CD4-positive, alpha-beta T cell (primary cell): ENCODE measurements around the gene ARX. TPM values are rescaled to one million over a fixed set of nuclear protein-coding genes. Genes with fewer than 3 reads are reported as not detected.

Experiments
- ATAC-seq: fragments of 200-7000 bp; cut with Tn5 transposase; one replicate; pipeline ENCODE4 v1.10.0; 2022; ENCODE audit warnings: mild to moderate bottlenecking; ENCODE audit not compliant: poor library complexity
- CTCF ChIA-PET: fragments of 350-600 bp; sonication (Branson Sonifier 250); formaldehyde crosslinking; loops from one replicate; lab custom pipeline; 2021; ENCODE audit warnings: antibody characterized with exemption, inconsistent platforms; lab: Charles Lee
- POLR2A ChIA-PET: fragments of 350-600 bp; sonication (Branson Sonifier 250); formaldehyde crosslinking; loops from one replicate; lab custom pipeline; 2021; ENCODE audit warnings: antibody characterized with exemption, inconsistent platforms; lab: Charles Lee
- DNase-seq, 14 experiments: peaks; one replicate each; pipeline ENCODE4 v3.0.0-alpha.2; 2013 to 2020; ENCODE audit warnings: mixed read lengths in 2 of 14
- H3K27ac ChIP-seq, 2 donors: one replicate each; pipeline versions ENCODE4 v1.5.1 to v1.7.0; 2013; ENCODE audit warnings: low read length in 2 of 2, low read depth in 1 of 2, mild to moderate bottlenecking in 1 of 2
- H3K27me3 ChIP-seq, 2 experiments: 1 replicate in 1 of 2; 2 replicates in 1 of 2; pipeline versions ENCODE4 v1.6.1 to v1.7.0; 2013; ENCODE audit warnings: low read length in 2 of 2, control low read depth in 1 of 2, mild to moderate bottlenecking in 1 of 2, moderate library complexity in 1 of 2; ENCODE audit not compliant: insufficient read depth in 2 of 2, control insufficient read depth in 1 of 2
- H3K36me3 ChIP-seq: one replicate; pipeline ENCODE4 v1.6.1; 2013; ENCODE audit warnings: low read length, control low read depth; ENCODE audit not compliant: insufficient read depth
- H3K4me1 ChIP-seq: one replicate; pipeline ENCODE4 v1.6.1; 2013; ENCODE audit warnings: low read length, control low read depth; ENCODE audit not compliant: insufficient read depth
- H3K4me3 ChIP-seq: one replicate; pipeline ENCODE4 v1.5.1; 2013; ENCODE audit warnings: mild to moderate bottlenecking, low read length, moderate library complexity
- H3K9me3 ChIP-seq, 2 experiments: 1 replicate in 1 of 2; 2 replicates in 1 of 2; pipeline versions ENCODE4 v1.6.1 to v1.7.0; 2013; ENCODE audit warnings: low read length in 2 of 2, mild to moderate bottlenecking in 2 of 2, control low read depth in 1 of 2, moderate library complexity in 1 of 2; ENCODE audit not compliant: control insufficient read depth in 1 of 2, insufficient read depth in 1 of 2
- H3K27ac Mint-ChIP-seq: one replicate; pipeline ENCODE4 v1.8.0; 2020; ENCODE audit warnings: mixed read lengths
- H3K27me3 Mint-ChIP-seq: one replicate; pipeline ENCODE4 v1.8.0; 2021; ENCODE audit warnings: mixed read lengths
- H3K36me3 Mint-ChIP-seq: one replicate; pipeline ENCODE4 v1.8.0; 2021; ENCODE audit warnings: low read depth, mixed read lengths
- H3K4me1 Mint-ChIP-seq: one replicate; pipeline ENCODE4 v1.8.0; 2021; ENCODE audit warnings: low read depth, mixed read lengths
- H3K4me3 Mint-ChIP-seq: one replicate; pipeline ENCODE4 v1.8.0; 2020; ENCODE audit warnings: mild to moderate bottlenecking, mixed read lengths
- H3K9me3 Mint-ChIP-seq: one replicate; pipeline ENCODE4 v1.8.0; 2020; ENCODE audit warnings: mixed read lengths
- CTCF ChIP-seq: fragments of 200-600 bp; IDR thresholded peaks from one replicate; pipeline ENCODE4 v1.8.0; 2022; ENCODE audit warnings: antibody characterized with exemption, mild to moderate bottlenecking
- intact Hi-C, 2 experiments: fragments of 100-400 bp; cut with DNase I in 1 of 2; cut with micrococcal nuclease in 1 of 2; formaldehyde crosslinking; loops; one replicate each; pipeline versions ENCODE4 v1.15.1 to v1.9.0; 2023 to 2025; cut with DNase I, micrococcal nuclease
- total RNA-seq, 174 experiments: library from RNA in 2 of 174; stranded (reverse) in 2 of 174; gene quantifications; one replicate each; pipeline ENCODE4 v1.2.3 and lab custom pipeline; 2021 to 2026

Gene ARX
- total RNA-seq, 2 experiments from 2014 or later = not detected

- TF ChIP-seq CTCF = no peak
- no peaks in the 10 kb centered on the region for H3K9me3 Mint-ChIP-seq
- peaks cover 4% of the 10 kb centered on the region in 2 experiments for H3K27me3 ChIP-seq
- ChIA-PET CTCF (interaction anchor here (0.6 kb wide), 1 partner anchor 95 kb away, joined by 3 read pairs; no protein-coding TSS in a partner anchor), POLR2A (no interaction called here)
- no peaks in the 10 kb centered on the region for H3K4me1 Mint-ChIP-seq
- DNase-seq (no peak), ATAC-seq (no peak)
- no peaks in the 10 kb centered on the region for H3K36me3 Mint-ChIP-seq
- intact Hi-C loops = no loop called here
- H3K9me3 ChIP-seq = no peaks in the 10 kb centered on the region
- no peak overlapping the region for H3K4me3 Mint-ChIP-seq
- H3K27me3 Mint-ChIP-seq = peaks cover 29% of the 10 kb centered on the region
- H3K4me3 ChIP-seq = no peak overlapping the region
- H3K27ac Mint-ChIP-seq = no peak overlapping the region
- H3K36me3 ChIP-seq = no peaks in the 10 kb centered on the region
- H3K4me1 ChIP-seq = no peaks in the 10 kb centered on the region
- no peak overlapping the region for H3K27ac ChIP-seq
Measured at GRCh38 chrX:25029288-25029825, 13.6 kb upstream of the ARX start.

- Histone ChIP-seq H3K27me3 (peaks cover 6 to 10% of the 10 kb centered on the region in 2 experiments), H3K4me1 (no peaks in the 10 kb centered on the region), H3K27ac (no peak overlapping the region), H3K4me3 (no peak overlapping the region), H3K36me3 (no peaks in the 10 kb centered on the region), H3K9me3 (no peaks in the 10 kb centered on the region)
- H3K4me1 Mint-ChIP-seq = peaks cover 4% of the 10 kb centered on the region
- no peaks in the 10 kb centered on the region for H3K9me3 Mint-ChIP-seq
- no peak for DNase-seq
- TF ChIP-seq CTCF = no peak
- ChIA-PET POLR2A (no interaction called here), CTCF (interaction anchor here (0.6 kb wide), 1 partner anchor 96 kb away, joined by 3 read pairs; no protein-coding TSS in a partner anchor)
- intact Hi-C loops = no loop called here
- H3K36me3 Mint-ChIP-seq = no peaks in the 10 kb centered on the region
- no peak overlapping the region for H3K4me3 Mint-ChIP-seq
- no peak overlapping the region for H3K27ac Mint-ChIP-seq
- peaks cover 36% of the 10 kb centered on the region for H3K27me3 Mint-ChIP-seq
- no peak for ATAC-seq
Measured at GRCh38 chrX:25028726-25029125, 13.0 kb upstream of the ARX start.

GRCh38 chrX:25026576-25026975 is 10.8 kb upstream of the ARX start:
- no peak overlapping the region for H3K27ac Mint-ChIP-seq
- no peak overlapping the region for H3K4me3 Mint-ChIP-seq
- ChIA-PET CTCF (no interaction called here), POLR2A (no interaction called here)
- Histone ChIP-seq H3K27me3 (peaks cover 20 to 32% of the 10 kb centered on the region in 2 experiments), H3K27ac (no peak overlapping the region), H3K9me3 (no peaks in the 10 kb centered on the region), H3K4me3 (no peak overlapping the region), H3K4me1 (peaks cover 10% of the 10 kb centered on the region), H3K36me3 (no peaks in the 10 kb centered on the region)
- no peak for TF ChIP-seq CTCF
- ATAC-seq (no peak), DNase-seq (no peak)
- no peaks in the 10 kb centered on the region for H3K36me3 Mint-ChIP-seq
- peaks cover 19% of the 10 kb centered on the region for H3K4me1 Mint-ChIP-seq
- intact Hi-C loops = no loop called here
- H3K27me3 Mint-ChIP-seq = peaks cover 52% of the 10 kb centered on the region
- H3K9me3 Mint-ChIP-seq = no peaks in the 10 kb centered on the region
